GM18858 (cell line): ENCODE data around the gene USP17L24.
"Not testable (repeated sequence)": the region's sequence is repeated elsewhere in the genome, so short reads cannot be mapped to it uniquely, and the experiment has no call there.

Source experiments
- ATAC-seq: cut with Tn5 transposase; IDR thresholded peaks from one replicate; pipeline ENCODE4 v1.9.1; 2021; ENCODE audit not compliant: unreplicated experiment

Gene USP17L24, protein sequence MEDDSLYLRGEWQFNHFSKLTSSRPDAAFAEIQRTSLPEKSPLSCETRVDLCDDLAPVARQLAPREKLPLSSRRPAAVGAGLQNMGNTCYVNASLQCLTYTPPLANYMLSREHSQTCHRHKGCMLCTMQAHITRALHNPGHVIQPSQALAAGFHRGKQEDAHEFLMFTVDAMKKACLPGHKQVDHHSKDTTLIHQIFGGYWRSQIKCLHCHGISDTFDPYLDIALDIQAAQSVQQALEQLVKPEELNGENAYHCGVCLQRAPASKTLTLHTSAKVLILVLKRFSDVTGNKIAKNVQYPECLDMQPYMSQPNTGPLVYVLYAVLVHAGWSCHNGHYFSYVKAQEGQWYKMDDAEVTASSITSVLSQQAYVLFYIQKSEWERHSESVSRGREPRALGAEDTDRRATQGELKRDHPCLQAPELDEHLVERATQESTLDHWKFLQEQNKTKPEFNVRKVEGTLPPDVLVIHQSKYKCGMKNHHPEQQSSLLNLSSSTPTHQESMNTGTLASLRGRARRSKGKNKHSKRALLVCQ

DNA sequence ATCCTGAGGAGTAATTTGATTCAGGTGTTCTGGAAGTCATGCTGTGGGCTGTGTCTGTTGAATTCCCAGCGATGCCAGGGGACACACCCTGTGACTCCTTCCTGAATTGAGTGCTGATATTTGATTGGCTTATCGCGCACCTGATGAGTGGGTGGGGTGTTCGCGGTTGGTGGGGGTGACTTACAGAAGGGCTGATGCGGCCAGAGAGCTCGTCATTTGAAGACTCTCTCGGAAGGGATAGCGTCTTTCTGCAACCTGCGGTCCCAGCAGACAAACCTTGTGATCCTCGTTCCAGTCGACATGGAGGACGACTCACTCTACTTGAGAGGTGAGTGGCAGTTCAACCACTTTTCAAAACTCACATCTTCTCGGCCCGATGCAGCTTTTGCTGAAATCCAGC, at the start of gene USP17L24:
Gene USP17L24 (plus strand): TSS at position 301 of the 400 bp plus-strand sequence. CDS start 0 bp downstream, at position 301.
- ATAC-seq: not testable (repeated sequence)

DNA sequence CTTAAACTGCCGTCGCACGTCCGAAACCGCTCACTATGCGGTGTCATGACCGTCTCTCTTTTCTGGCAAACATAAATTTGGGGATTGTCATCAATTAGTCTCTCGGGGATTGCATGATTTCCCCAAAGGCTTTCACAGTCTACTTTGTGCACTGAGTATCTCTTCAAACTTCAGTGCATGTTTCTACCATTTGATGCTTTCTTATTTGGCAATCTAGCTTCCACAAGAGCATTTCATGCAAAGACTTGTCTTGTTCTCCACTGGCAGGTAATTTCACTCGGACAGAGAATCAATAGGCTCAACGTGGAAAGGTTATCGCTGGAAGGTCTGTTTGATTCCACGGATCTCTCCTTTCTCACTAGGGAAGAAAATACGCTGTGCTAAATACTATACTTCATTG, 774 bp upstream of the USP17L24 start:
- ATAC-seq: not testable (repeated sequence)

DNA sequence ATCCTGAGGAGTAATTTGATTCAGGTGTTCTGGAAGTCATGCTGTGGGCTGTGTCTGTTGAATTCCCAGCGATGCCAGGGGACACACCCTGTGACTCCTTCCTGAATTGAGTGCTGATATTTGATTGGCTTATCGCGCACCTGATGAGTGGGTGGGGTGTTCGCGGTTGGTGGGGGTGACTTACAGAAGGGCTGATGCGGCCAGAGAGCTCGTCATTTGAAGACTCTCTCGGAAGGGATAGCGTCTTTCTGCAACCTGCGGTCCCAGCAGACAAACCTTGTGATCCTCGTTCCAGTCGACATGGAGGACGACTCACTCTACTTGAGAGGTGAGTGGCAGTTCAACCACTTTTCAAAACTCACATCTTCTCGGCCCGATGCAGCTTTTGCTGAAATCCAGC, 4.6 kb downstream of the USP17L24 start, which contains the start of gene USP17L25:
Gene USP17L25 (plus strand): TSS at position 301 of the 400 bp plus-strand sequence. CDS start 0 bp downstream, at position 301.
- not testable (repeated sequence) for ATAC-seq

DNA sequence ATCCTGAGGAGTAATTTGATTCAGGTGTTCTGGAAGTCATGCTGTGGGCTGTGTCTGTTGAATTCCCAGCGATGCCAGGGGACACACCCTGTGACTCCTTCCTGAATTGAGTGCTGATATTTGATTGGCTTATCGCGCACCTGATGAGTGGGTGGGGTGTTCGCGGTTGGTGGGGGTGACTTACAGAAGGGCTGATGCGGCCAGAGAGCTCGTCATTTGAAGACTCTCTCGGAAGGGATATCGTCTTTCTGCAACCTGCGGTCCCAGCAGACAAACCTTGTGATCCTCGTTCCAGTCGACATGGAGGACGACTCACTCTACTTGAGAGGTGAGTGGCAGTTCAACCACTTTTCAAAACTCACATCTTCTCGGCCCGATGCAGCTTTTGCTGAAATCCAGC, 9.4 kb downstream of the USP17L24 start, which contains the start of gene USP17L26:
Gene USP17L26 (plus strand): TSS at position 301 of the 400 bp plus-strand sequence. CDS start 0 bp downstream, at position 301.
- not testable (repeated sequence) for ATAC-seq

DNA sequence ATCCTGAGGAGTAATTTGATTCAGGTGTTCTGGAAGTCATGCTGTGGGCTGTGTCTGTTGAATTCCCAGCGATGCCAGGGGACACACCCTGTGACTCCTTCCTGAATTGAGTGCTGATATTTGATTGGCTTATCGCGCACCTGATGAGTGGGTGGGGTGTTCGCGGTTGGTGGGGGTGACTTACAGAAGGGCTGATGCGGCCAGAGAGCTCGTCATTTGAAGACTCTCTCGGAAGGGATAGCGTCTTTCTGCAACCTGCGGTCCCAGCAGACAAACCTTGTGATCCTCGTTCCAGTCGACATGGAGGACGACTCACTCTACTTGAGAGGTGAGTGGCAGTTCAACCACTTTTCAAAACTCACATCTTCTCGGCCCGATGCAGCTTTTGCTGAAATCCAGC, 14.1 kb downstream of the USP17L24 start, which contains the start of gene USP17L5:
Gene USP17L5 (plus strand): TSS at position 301 of the 400 bp plus-strand sequence. CDS start 0 bp downstream, at position 301.
- not testable (repeated sequence) for ATAC-seq

DNA sequence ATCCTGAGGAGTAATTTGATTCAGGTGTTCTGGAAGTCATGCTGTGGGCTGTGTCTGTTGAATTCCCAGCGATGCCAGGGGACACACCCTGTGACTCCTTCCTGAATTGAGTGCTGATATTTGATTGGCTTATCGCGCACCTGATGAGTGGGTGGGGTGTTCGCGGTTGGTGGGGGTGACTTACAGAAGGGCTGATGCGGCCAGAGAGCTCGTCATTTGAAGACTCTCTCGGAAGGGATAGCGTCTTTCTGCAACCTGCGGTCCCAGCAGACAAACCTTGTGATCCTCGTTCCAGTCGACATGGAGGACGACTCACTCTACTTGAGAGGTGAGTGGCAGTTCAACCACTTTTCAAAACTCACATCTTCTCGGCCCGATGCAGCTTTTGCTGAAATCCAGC, 18.9 kb downstream of the USP17L24 start, which contains the start of gene USP17L27:
Gene USP17L27 (plus strand): TSS at position 301 of the 400 bp plus-strand sequence. CDS start 0 bp downstream, at position 301.
- ATAC-seq: not testable (repeated sequence)

DNA sequence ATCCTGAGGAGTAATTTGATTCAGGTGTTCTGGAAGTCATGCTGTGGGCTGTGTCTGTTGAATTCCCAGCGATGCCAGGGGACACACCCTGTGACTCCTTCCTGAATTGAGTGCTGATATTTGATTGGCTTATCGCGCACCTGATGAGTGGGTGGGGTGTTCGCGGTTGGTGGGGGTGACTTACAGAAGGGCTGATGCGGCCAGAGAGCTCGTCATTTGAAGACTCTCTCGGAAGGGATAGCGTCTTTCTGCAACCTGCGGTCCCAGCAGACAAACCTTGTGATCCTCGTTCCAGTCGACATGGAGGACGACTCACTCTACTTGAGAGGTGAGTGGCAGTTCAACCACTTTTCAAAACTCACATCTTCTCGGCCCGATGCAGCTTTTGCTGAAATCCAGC, 23.6 kb downstream of the USP17L24 start, which contains the start of gene USP17L28:
Gene USP17L28 (plus strand): TSS at position 301 of the 400 bp plus-strand sequence. CDS start 0 bp downstream, at position 301.
- ATAC-seq: not testable (repeated sequence)

DNA sequence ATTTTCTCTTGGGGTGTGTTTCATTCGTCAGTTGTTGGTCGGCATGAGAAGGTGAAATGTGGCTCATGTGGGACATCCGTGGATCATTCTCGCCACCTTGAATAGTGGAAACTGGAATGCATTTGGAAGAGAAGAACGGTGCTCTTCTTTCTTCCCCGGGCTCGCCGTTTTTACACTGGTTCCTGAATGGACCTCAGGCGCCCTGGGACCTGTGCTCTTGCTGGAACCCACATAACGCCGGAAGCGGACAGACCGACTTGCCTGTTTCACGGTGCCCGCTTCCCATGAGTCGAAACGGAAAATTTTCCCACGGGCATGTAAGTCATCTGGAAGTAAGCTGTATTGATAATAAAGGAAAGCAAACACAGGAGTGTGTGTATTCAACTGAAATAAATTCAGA, 25.9 kb downstream of the USP17L24 start:
- not testable (repeated sequence) for ATAC-seq

DNA sequence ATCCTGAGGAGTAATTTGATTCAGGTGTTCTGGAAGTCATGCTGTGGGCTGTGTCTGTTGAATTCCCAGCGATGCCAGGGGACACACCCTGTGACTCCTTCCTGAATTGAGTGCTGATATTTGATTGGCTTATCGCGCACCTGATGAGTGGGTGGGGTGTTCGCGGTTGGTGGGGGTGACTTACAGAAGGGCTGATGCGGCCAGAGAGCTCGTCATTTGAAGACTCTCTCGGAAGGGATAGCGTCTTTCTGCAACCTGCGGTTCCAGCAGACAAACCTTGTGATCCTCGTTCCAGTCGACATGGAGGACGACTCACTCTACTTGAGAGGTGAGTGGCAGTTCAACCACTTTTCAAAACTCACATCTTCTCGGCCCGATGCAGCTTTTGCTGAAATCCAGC, 28.4 kb downstream of the USP17L24 start, which contains the start of gene USP17L29:
Gene USP17L29 (plus strand): TSS at position 301 of the 400 bp plus-strand sequence. CDS start 0 bp downstream, at position 301.
- not testable (repeated sequence) for ATAC-seq

DNA sequence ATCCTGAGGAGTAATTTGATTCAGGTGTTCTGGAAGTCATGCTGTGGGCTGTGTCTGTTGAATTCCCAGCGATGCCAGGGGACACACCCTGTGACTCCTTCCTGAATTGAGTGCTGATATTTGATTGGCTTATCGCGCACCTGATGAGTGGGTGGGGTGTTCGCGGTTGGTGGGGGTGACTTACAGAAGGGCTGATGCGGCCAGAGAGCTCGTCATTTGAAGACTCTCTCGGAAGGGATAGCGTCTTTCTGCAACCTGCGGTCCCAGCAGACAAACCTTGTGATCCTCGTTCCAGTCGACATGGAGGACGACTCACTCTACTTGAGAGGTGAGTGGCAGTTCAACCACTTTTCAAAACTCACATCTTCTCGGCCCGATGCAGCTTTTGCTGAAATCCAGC, 37.9 kb downstream of the USP17L24 start, which contains the start of gene USP17L30:
Gene USP17L30 (plus strand): TSS at position 301 of the 400 bp plus-strand sequence. CDS start 0 bp downstream, at position 301.
- not testable (repeated sequence) for ATAC-seq
